Hematopoietic multipotent progenitor cell treated with erythropoietin and hydrocortisone succinate and interleukin-3 and kit ligand, for 6 days (in vitro differentiated cells): ENCODE measurements around the gene SLC34A1.
"Not testable (repeated sequence)": the region's sequence is repeated elsewhere in the genome, so short reads cannot be mapped to it uniquely, and the experiment has no call there.

ENCODE experiments used
- DNase-seq: peaks from one replicate; pipeline ENCODE4 v3.0.0-alpha.2; 2015

SLC34A1 gene

GRCh38 chr5:177384134-177384533 is at the start of gene SLC34A1:
Gene SLC34A1 (plus strand): TSS chr5:177384434. CDS start chr5:177385742, 1,308 bp downstream.
- no peak for DNase-seq

DNA sequence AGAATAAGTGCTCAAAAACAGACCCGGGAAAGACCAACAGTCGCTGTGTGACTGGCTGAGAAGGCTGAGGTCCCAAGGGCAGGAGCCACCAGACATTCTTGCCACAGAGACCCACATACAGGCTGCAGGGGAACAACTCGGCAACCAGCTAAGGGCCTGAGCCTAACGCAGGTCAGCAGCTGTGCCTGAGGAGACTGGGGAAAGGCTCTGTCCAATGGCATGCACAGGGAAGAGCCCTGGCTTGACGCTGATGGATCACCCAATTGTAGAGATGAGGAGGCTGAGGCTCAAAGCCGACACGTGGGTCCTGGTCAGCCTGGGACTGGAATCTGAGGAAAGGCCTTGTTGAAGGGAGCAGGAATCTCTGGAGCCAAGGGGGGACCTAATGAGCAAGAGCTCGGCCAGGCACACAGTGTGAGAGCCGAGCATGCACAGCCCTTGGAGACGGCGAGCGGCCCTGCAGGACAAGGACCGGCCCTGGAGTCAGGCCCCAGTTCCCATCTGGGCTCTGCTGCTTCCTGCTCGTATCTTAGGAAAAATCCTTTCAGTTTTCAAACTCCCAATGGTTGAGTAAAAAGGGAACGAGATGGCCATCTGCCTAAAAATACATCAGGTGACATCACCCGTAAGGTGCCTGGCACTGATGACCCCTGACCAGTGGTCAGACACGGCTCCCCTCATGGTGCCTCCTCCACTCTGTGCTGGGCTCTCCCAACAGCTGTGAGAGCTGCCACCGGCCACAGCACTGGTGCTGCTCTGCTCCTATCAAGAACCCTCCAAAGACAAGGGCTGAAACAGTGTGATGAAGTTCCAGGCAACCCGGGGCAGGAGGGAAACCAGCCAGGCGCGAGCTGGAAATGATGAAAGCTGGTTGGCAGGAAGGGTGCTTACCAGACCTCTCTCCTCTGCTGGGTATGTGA is 49.2 kb upstream of the SLC34A1 start:
- DNase-seq: no peak

GRCh38 chr5:177335701-177336065 is 48.6 kb upstream of the SLC34A1 start:
- DNase-seq: no peak

- peak; percentile 89 for DNase-seq
These were observed 48.1 kb upstream of the SLC34A1 start for GRCh38 chr5:177336112-177336511.

DNA sequence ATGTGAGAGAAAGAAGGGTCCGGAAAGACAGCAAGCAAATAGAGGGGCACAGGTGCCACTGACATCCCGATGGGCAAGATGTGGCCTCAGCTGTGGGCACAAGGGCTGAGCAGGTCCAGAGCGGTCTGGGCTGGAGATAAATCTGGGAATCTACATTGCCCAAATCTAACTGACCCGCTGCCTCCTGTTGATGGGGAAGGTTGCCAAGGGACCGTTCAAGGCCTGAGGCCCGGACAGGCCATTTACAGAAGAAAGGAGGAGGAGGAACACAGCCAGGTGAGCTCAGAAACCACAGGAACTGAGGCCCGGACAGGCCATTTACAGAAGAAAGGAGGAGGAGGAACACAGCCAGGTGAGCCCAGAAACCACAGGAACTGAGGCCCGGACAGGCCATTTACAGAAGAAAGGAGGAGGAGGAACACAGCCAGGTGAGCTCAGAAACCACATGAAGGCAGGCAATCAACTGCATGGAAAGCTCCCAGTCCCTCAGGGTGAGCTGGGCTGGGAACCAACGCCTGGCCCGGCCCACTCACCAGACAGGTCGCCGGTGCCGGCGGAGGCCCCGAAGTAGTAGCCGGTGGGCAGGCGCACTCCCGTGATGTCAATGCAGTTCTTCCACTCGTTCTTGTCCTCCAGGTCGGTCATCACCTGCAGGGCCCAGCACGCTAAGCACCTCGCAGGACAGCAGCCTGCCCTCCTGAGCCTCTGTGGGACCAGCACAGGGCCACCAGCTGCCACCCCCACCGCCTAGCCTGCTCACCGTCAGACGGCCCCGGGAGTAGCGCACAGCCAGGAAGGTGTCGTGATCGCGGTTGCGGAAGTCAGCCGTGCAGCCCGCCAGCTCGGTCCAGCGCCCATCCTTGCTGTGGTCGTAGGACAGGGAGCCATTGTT is 47.4 kb upstream of the SLC34A1 start:
- no peak for DNase-seq

DNA sequence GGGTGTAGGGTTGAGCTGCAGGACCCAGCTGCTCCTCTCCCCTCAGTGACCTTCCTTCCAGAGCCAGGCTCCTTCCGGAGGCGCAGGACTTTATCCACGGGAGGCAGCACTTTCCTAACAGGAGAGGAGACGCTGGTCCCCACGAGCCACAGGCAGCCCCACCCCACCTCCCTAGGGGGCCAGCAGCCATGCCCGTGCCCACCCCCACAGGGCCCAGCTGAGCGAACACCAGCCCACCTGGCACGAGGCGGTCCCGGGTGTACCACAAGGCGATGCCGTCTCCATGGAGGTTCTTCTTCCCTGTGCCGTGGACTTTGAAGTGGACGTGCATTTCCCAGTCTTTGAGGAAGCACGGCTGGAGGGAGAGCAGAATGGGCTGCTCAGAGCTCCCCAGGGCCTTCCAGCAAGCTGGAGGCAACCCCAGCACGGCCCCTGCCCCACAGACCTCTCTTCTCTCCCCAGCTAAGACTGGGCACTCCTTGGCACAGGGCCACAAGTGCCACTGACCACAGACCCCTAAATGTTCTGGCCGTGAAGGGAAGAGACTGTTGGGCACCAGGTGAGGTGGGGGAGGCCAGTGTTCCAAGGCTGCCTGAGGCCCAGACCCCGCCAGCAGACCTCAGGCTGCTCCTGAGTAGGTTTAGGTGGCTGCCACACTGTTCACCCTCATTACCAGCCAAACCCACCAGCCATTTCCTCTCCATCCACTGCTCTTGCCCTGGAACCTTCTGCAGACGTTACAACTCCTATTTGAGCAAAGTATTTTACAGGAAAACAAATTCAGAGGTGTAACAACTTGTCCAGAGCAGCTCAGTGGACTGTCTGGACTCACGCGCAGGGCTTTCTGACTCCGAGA is 45.8 kb upstream of the SLC34A1 start:
- DNase-seq: no peak

DNA sequence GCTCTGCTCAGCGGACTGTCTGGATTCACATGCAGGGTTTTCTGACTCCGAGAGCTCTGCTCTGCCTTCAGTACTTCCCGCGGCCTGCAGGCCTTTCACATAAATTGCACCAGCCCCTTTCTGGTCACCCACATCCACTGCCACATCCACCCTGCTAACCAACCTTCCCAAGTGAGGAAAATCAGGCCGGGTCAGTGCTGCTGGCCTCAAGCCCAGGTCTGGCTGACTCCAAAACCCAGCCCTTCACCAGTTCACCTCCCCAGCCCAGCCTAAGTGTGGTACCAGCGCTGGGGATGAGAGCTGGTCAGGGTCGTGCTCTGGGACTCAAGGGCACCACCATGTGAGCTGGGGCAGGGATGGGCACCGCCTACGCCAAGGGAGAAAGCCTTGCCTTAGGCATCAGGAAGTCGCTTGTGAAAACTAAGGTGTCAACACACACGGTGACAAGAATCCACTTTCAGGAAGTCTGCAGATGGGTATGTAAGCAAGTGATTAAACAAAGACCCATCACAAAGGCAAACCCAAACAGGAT is 45.1 kb upstream of the SLC34A1 start:
- DNase-seq: no peak

GRCh38 chr5:177343000-177343399 is 41.2 kb upstream of the SLC34A1 start:
- not testable (repeated sequence) for DNase-seq

GRCh38 chr5:177343777-177344176 is 40.5 kb upstream of the SLC34A1 start:
- DNase-seq: no peak

DNA sequence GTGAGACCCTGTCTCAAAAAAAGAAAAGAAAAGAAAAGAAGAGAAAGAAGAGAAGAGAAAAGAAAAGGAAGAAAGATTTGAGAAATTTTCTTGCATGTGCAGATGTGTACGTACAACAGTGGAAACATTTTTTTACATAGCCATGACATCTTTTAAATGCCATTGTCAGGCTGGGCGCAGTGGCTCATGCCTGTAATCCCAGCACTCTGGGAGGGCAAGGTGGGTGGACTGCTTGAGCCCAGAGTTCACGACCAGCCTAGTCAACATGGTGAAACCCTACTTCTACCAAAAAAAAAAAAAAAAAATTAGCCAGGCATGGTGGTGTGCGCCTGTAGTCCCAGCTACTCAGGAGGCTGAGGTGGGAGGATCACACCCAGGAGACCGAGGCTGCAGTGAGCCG is 39.3 kb upstream of the SLC34A1 start:
- no peak for DNase-seq

GRCh38 chr5:177346820-177347219 is 37.4 kb upstream of the SLC34A1 start:
- no peak for DNase-seq

- no peak for DNase-seq
These were observed 36.5 kb upstream of the SLC34A1 start for GRCh38 chr5:177347699-177348098.

GRCh38 chr5:177349362-177349647 is 34.9 kb upstream of the SLC34A1 start:
- DNase-seq: no peak

DNA sequence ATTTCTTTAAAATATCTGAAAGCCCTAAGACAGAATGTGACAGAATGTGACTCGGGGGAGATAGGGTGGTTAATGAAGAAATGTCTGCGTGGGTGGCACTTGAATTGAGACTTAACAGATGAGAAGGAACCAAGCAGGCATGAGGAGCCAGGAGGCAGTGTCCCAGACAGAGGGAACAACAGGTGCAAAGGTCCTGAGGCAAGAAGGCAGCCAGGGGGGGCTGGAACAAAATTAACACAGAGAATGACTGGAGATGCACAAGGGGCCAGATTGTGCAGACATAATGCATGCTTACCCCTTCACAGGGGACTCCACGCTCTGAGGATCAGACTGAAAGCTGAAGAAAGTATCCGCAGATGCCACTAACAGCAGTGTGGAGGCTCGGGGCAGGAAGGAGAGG is 34.5 kb upstream of the SLC34A1 start:
- DNase-seq: no peak

DNA sequence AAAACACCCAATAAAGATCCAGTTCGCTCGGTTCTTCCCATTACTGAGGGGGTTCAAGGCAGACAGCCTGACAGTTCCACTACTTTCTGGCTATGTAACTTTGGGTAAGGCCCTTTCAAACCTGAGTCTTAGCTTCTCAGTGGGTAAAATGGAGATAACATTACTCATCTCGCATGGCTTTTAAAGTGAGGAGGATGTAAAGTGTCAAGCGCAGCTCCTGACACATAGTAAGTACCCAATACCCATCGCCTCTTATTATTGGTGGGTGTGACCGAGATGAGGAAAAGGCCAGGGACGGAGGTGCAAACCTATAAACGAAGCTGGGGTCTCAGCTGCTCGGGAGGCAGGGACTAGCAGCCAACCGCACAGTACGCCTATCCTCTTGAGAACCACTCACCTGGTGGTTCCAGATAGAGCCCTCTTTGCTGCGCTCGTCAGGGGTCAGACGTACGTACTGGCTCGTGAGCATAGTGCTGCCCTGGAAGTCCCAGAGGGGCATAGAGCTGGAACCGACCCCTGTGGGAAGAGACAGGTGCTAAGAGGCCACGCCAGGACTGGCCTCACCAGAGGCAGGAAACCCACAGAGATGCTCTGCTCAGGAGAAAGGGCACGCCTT is 33.4 kb upstream of the SLC34A1 start:
- no peak for DNase-seq

- DNase-seq: peak; percentile 98
These were observed 32.6 kb upstream of the SLC34A1 start, which contains the start of gene LMAN2 for GRCh38 chr5:177351392-177352329. Gene LMAN2 (minus strand): TSS chr5:177351668. CDS start chr5:177351647, 21 bp downstream.

- DNase-seq: no peak
These were observed 31.1 kb upstream of the SLC34A1 start for GRCh38 chr5:177353093-177353492.

- no peak for DNase-seq
These were observed 30.0 kb upstream of the SLC34A1 start for GRCh38 chr5:177354256-177354655.

DNA sequence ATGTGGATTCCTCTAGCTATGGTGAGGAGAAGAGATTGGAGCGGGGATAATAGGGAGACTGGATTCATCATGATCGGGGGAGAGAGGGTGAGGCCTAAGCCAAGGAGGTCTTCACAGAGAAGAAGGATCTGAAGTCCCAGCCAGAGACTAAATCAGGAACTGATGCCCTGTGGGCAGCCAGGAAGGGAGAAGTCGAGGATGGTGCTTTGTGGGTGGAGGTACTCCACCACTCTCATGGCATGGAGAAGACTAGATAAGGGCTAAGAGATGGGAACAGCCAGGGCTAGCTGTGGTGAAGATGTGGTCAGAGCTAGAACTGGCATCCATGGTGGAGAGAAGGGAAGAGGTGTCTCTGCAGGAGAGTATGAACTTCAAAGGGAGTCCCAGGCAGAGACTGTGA is 29.5 kb upstream of the SLC34A1 start:
- peak; percentile 42 for DNase-seq

- no peak for DNase-seq
These were observed 28.9 kb upstream of the SLC34A1 start for GRCh38 chr5:177355162-177355867.

- DNase-seq: peak; percentile 33
These were observed 28.4 kb upstream of the SLC34A1 start for GRCh38 chr5:177355868-177356168.
